Right lobe of liver (tissue), 6 donors: ENCODE measurements around the gene CENATAC. TPM values are rescaled to one million over a fixed set of nuclear protein-coding genes. Genes with fewer than 3 reads are reported as not detected.
A peak's percentile ranks its signal among the peaks of the same experiment; 100 is the strongest.

Source experiments
- ATAC-seq, 4 donors: fragments of 200-7000 bp; cut with Tn5 transposase; one replicate each; pipeline ENCODE4 v1.9.1; 2020; ENCODE audit warnings: mild to moderate bottlenecking in 4 of 4, moderate library complexity in 4 of 4
- DNase-seq, 3 donors: peaks; one replicate each; pipeline ENCODE4 v3.0.0-alpha.2; 2020
- H3K27ac ChIP-seq, 3 donors: fragments of 200-600 bp; one replicate each; pipeline ENCODE4 v1.8.0; 2022
- H3K27me3 ChIP-seq, 2 donors: fragments of 200-600 bp; one replicate each; pipeline ENCODE4 v1.8.0; 2022
- H3K36me3 ChIP-seq, 4 donors: fragments of 200-600 bp; sonication (generic) in 1 of 4; one replicate each; pipeline versions ENCODE4 v1.5.1 to v1.8.0; 2017 to 2022; ENCODE audit warnings: control low read depth in 1 of 4
- H3K4me1 ChIP-seq, 4 donors: fragments of 200-600 bp; sonication (generic) in 1 of 4; one replicate each; pipeline versions ENCODE4 v1.5.1 to v1.8.0; 2017 to 2022; ENCODE audit warnings: control low read depth in 1 of 4
- H3K4me3 ChIP-seq, 3 donors: fragments of 200-600 bp; one replicate each; pipeline ENCODE4 v1.8.0; 2022
- H3K9me3 ChIP-seq, 4 donors: fragments of 200-600 bp; sonication (generic) in 1 of 4; one replicate each; pipeline versions ENCODE4 v1.5.1 to v1.8.0; 2017 to 2022; ENCODE audit warnings: control low read depth in 1 of 4
- CTCF ChIP-seq, 4 donors: fragments of 200-600 bp in 3 of 4; fragments of 450-650 bp in 1 of 4; IDR thresholded peaks; one replicate each; pipeline versions ENCODE4 v1.5.1 to v1.8.0; 2016 to 2022; ENCODE audit warnings: antibody characterized with exemption in 4 of 4, mild to moderate bottlenecking in 2 of 4
- POLR2A ChIP-seq: fragments of 450-650 bp; IDR thresholded peaks from one replicate; pipeline ENCODE4 v1.6.1; 2017; ENCODE audit warnings: antibody characterized with exemption, mild to moderate bottlenecking
- WGBS: methylation state at CpG from one replicate; pipeline ENCODE4 v1.1.6; 2018; ENCODE audit warnings: low coverage, low lambda C conversion rate; ENCODE audit not compliant: insufficient coverage; ENCODE audit errors: missing lambda C conversion rate; 5-methylcytosine and 5-hydroxymethylcytosine counted together
- intact Hi-C, 2 donors: fragments of 100-400 bp; cut with DNase I; formaldehyde crosslinking; loops; one replicate each; pipeline versions ENCODE4 v1.11.2 to v1.14.1; 2022
- total RNA-seq, 6 experiments: library from RNA; depleted of rRNA in 2 of 6; stranded (reverse); fragments of >200 nt in 2 of 6; fragmentation: NEBNext Ultra II Directional in 3 of 6; extraction: Animal tissue kit (Norgen Biotek cat#: 25700) in 3 of 6; gene quantifications; one replicate each; pipeline versions ENCODE4 v1.1.0 to v1.2.4, GENCODE V29; 2016 to 2023
- donor health status: DM: no; HTN: yes; CAD: no.
- donor health status: DM: no; HTN: no; CAD: no.
- donor health status: DM: no; HTN: no; CAD: no.
- donor health status: DM: no; HTN: yes; CAD: no.
- donor health status: DM: no; HTN: yes; CAD: no.

The CENATAC gene
- total RNA-seq, 6 experiments from 2014 or later, result 11.5 to 16.7 (median 13.0) TPM

GRCh38 chr11:119027561-119028345 is 29.8 kb downstream of the CENATAC start:
- H3K9me3 ChIP-seq, result no peaks in the 10 kb centered on the region
- peak; percentile 38 to 77 (median 59) for DNase-seq
- H3K4me1 ChIP-seq, result peaks cover 2 to 51% (median 23%) of the 10 kb centered on the region in 4 donors
- H3K27me3 ChIP-seq, result no peaks in the 10 kb centered on the region
- H3K36me3 ChIP-seq, result peaks cover 0 to 28% (median 14%) of the 10 kb centered on the region in 4 donors
- intact Hi-C loops, result no loop called here
- peak overlapping the region; percentile 24 to 54 (median 31) for H3K27ac ChIP-seq
- TF ChIP-seq POLR2A (no peak), CTCF (IDR thresholded peaks at IDR 0.05) (no peak)
- peak in 1 of 4 donors; percentile 0 for ATAC-seq
- peak overlapping the region; percentile 66 to 96 (median 81) for H3K4me3 ChIP-seq
- WGBS, result 28% methylated on average over 3 of the region's 9 CpGs

- H3K9me3 ChIP-seq, result no peaks in the 10 kb centered on the region
- intact Hi-C loops, result no loop called here
- H3K27me3 ChIP-seq, result no peaks in the 10 kb centered on the region
- peak overlapping the region; percentile 45 to 86 (median 67) for H3K27ac ChIP-seq
- WGBS, result 29% methylated on average over 1 of the region's 9 CpGs
- H3K4me1 ChIP-seq, result peaks cover 2 to 44% (median 18%) of the 10 kb centered on the region in 4 donors
- peaks cover 0 to 21% (median 11%) of the 10 kb centered on the region in 4 donors for H3K36me3 ChIP-seq
- peak; percentile 60 to 92 (median 89) for DNase-seq
- peak overlapping the region; percentile 66 to 96 (median 81) for H3K4me3 ChIP-seq
- ATAC-seq, result peak; percentile 14 to 58 (median 48)
- peak; percentile 25 for TF ChIP-seq POLR2A
- no peak for TF ChIP-seq CTCF (IDR thresholded peaks at IDR 0.05)
These were observed 30.6 kb downstream of the CENATAC start for GRCh38 chr11:119028346-119029068.

GRCh38 chr11:119029069-119029339 is 31.1 kb downstream of the CENATAC start:
- WGBS, result 0% methylated on average over 1 of the region's 1 CpG
- no peaks in the 10 kb centered on the region for H3K27me3 ChIP-seq
- TF ChIP-seq POLR2A, result no peak
- TF ChIP-seq CTCF (IDR thresholded peaks at IDR 0.05), result no peak
- peaks cover 0 to 16% (median 9%) of the 10 kb centered on the region in 4 donors for H3K36me3 ChIP-seq
- peak overlapping the region; percentile 66 to 96 (median 81) for H3K4me3 ChIP-seq
- H3K27ac ChIP-seq, result peak overlapping the region; percentile 45 to 86 (median 67)
- no peak for DNase-seq
- no peaks in the 10 kb centered on the region for H3K9me3 ChIP-seq
- ATAC-seq, result no peak
- intact Hi-C loops, result no loop called here
- peaks cover 2 to 39% (median 15%) of the 10 kb centered on the region in 4 donors for H3K4me1 ChIP-seq

- H3K4me1 ChIP-seq, result peaks cover 2 to 34% (median 13%) of the 10 kb centered on the region in 4 donors
- DNase-seq (peak; percentile 77 to 95 (median 87)), ATAC-seq (peak; percentile 51 to 71 (median 63))
- peak overlapping the region; percentile 45 to 86 (median 67) for H3K27ac ChIP-seq
- H3K4me3 ChIP-seq, result peak overlapping the region; percentile 66 to 96 (median 81)
- TF ChIP-seq CTCF (IDR thresholded peaks at IDR 0.05) (no peak), POLR2A (peak; percentile 94)
- no peaks in the 10 kb centered on the region for H3K27me3 ChIP-seq
- WGBS, result 5% methylated on average over 8 of the region's 10 CpGs
- H3K36me3 ChIP-seq, result peaks cover 0 to 13% (median 7%) of the 10 kb centered on the region in 4 donors
- no peaks in the 10 kb centered on the region for H3K9me3 ChIP-seq
- intact Hi-C loops, result no loop called here
These were observed 31.5 kb downstream of the CENATAC start for GRCh38 chr11:119029340-119030028.
